IMR-90 (cell line): ENCODE data around the gene RAB19.

ENCODE experiments used
- BHLHE40 ChIP-seq: fragments of 150-350 bp; IDR thresholded peaks from 2 replicates; pipeline ENCODE4 v1.6.1; 2016; ENCODE audit warnings: mild to moderate bottlenecking, low read depth, low read length
- CTCF ChIP-seq: conservative IDR thresholded peaks from 2 replicates; pipeline ENCODE4 v1.5.1; 2012; ENCODE audit warnings: mild to moderate bottlenecking, low read depth, low read length, improper control_type of control experiment
- MAZ ChIP-seq: IDR thresholded peaks from 2 replicates; pipeline ENCODE4 v1.6.1; 2012; ENCODE audit warnings: low read depth, mild to moderate bottlenecking, low read length, improper control_type of control experiment, moderate library complexity, borderline replicate concordance
- POLR2A ChIP-seq: IDR thresholded peaks from 2 replicates; pipeline ENCODE4 v1.6.1; 2012; ENCODE audit warnings: mild to moderate bottlenecking, low read depth, low read length
- RAD21 ChIP-seq: IDR thresholded peaks from 2 replicates; pipeline ENCODE4 v1.6.1; 2012; ENCODE audit warnings: low read length, improper control_type of control experiment
- RCOR1 ChIP-seq: IDR thresholded peaks from 2 replicates; pipeline ENCODE4 v1.6.1; 2012; ENCODE audit warnings: mild to moderate bottlenecking, low read length, improper control_type of control experiment; ENCODE audit not compliant: insufficient replicate concordance
- RFX5 ChIP-seq: IDR thresholded peaks from 2 replicates; pipeline ENCODE4 v1.8.0; 2012; ENCODE audit warnings: low read depth, mild to moderate bottlenecking, low read length, moderate library complexity
- SMC3 ChIP-seq: fragments of 150-350 bp; IDR thresholded peaks from 2 replicates; pipeline ENCODE4 v1.6.1; 2016; ENCODE audit warnings: low read depth, mild to moderate bottlenecking, antibody characterized with exemption, low read length, moderate library complexity
- USF2 ChIP-seq: fragments of 150-350 bp; IDR thresholded peaks from 2 replicates; pipeline ENCODE4 v1.6.1; 2017; ENCODE audit warnings: mild to moderate bottlenecking, antibody characterized with exemption, low read length, low read depth

- TF ChIP-seq MAZ (no peak), BHLHE40 (no peak), CTCF (no peak), RCOR1 (no peak), USF2 (no peak), SMC3 (no peak), POLR2A (no peak), RAD21 (no peak), RFX5 (no peak)
These were observed 45.1 kb downstream of the RAB19 start for GRCh38 chr7:140448781-140449480.
